NCI-H526 (cell line): ENCODE results near the gene BCL7B.
"Not testable (repeated sequence)": the region's sequence is repeated elsewhere in the genome, so short reads cannot be mapped to it uniquely, and the experiment has no call there.

Source experiments
- DNase-seq, 2 experiments: peaks; one replicate each; lab custom pipeline; 2025; lab: John Stamatoyannopoulos, UW

The BCL7B gene

GRCh38 chr7:73535918-73536317, 21.6 kb downstream of the BCL7B start:
- not testable (repeated sequence) for DNase-seq

- no peak for DNase-seq
These were observed 23.7 kb downstream of the BCL7B start for GRCh38 chr7:73533742-73534141.

GRCh38 chr7:73532224-73532623, 25.3 kb downstream of the BCL7B start:
- no peak for DNase-seq

GRCh38 chr7:73530800-73531199, 26.7 kb downstream of the BCL7B start:
- DNase-seq = no peak

- peak in 1 of 2 experiments; percentile 22 for DNase-seq
These were observed 30.3 kb downstream of the BCL7B start for GRCh38 chr7:73526896-73527821.

- not testable (repeated sequence) for DNase-seq
These were observed 31.4 kb downstream of the BCL7B start for GRCh38 chr7:73526158-73526494.

- DNase-seq = peak; percentile 94 to 98
These were observed 35.2 kb downstream of the BCL7B start, which contains the start of gene BAZ1B for GRCh38 chr7:73522105-73522872. Gene BAZ1B, minus strand, starts transcription at chr7:73522293. Its CDS starts 360 bp downstream, at chr7:73521933.

- DNase-seq = peak; percentile 67 to 83
These were observed 35.8 kb downstream of the BCL7B start for GRCh38 chr7:73521636-73522104.

GRCh38 chr7:73520673-73521635, 36.5 kb downstream of the BCL7B start:
- no peak for DNase-seq

- DNase-seq = peak in 1 of 2 experiments; percentile 19
These were observed 37.4 kb downstream of the BCL7B start for GRCh38 chr7:73519867-73520672.

- no peak for DNase-seq
These were observed 39.0 kb downstream of the BCL7B start for GRCh38 chr7:73518470-73518869.

GRCh38 chr7:73517241-73517995, 40.1 kb downstream of the BCL7B start:
- DNase-seq = no peak

- DNase-seq = peak in 1 of 2 experiments; percentile 14
These were observed 42.3 kb downstream of the BCL7B start for GRCh38 chr7:73515178-73515577.

GRCh38 chr7:73512018-73512780, 45.3 kb downstream of the BCL7B start:
- DNase-seq = no peak

GRCh38 chr7:73509463-73509862, 48.0 kb downstream of the BCL7B start:
- no peak for DNase-seq

GRCh38 chr7:73507556-73507955, 49.9 kb downstream of the BCL7B start:
- DNase-seq = no peak

GRCh38 chr7:73504920-73505319, 52.6 kb downstream of the BCL7B start:
- no peak for DNase-seq

- no peak for DNase-seq
These were observed 53.5 kb downstream of the BCL7B start for GRCh38 chr7:73504017-73504416.

GRCh38 chr7:73503229-73503628, 54.3 kb downstream of the BCL7B start:
- DNase-seq = no peak
